ENCODE results near the gene GRID1.

DNA sequence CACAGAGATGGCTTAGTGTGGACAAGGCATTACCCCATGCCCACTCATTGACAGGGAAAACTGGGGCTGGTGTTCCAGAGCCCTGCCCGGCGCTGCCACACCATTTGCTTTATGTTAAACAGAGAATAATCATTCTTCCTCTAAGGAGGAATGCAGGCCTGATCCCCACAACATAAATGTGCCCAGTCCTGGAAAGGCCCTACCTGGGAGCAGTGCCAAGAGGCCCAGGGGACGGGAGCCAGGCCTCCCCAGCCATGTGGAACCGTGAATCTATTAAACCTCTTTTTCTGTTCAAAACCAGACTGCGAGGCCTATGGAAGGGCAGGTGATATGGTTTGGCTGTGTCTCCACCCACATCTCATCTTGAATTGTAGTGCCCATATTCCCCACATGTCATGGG, 264.1 kb downstream of the GRID1 start:
- no peak for TF ChIP-seq YY1 (IDR thresholded peaks at IDR 0.05; ENCODE audit: insufficient read depth, insufficient read length)
- TF ChIP-seq ZNF274 (IDR thresholded peaks at IDR 0.05; ENCODE audit: low read depth, low read length): no peak
- no peak for TF ChIP-seq SUZ12 (IDR thresholded peaks at IDR 0.05; ENCODE audit: extremely low read depth, insufficient read depth, insufficient read length)
